Right lobe of liver (tissue), 6 donors: ENCODE data around the gene PPARA. TPM values are rescaled to one million over a fixed set of nuclear protein-coding genes. Genes with fewer than 3 reads are reported as not detected.

Experiments
- ATAC-seq, 4 donors: fragments of 200-7000 bp; cut with Tn5 transposase; one replicate each; pipeline ENCODE4 v1.9.1; 2020; ENCODE audit warnings: mild to moderate bottlenecking in 4 of 4, moderate library complexity in 4 of 4
- DNase-seq, 3 donors: peaks; one replicate each; pipeline ENCODE4 v3.0.0-alpha.2; 2020
- H3K27ac ChIP-seq, 3 donors: fragments of 200-600 bp; one replicate each; pipeline ENCODE4 v1.8.0; 2022
- H3K27me3 ChIP-seq, 2 donors: fragments of 200-600 bp; one replicate each; pipeline ENCODE4 v1.8.0; 2022
- H3K36me3 ChIP-seq, 4 donors: fragments of 200-600 bp; sonication (generic) in 1 of 4; one replicate each; pipeline versions ENCODE4 v1.5.1 to v1.8.0; 2017 to 2022; ENCODE audit warnings: control low read depth in 1 of 4
- H3K4me1 ChIP-seq, 4 donors: fragments of 200-600 bp; sonication (generic) in 1 of 4; one replicate each; pipeline versions ENCODE4 v1.5.1 to v1.8.0; 2017 to 2022; ENCODE audit warnings: control low read depth in 1 of 4
- H3K4me3 ChIP-seq, 3 donors: fragments of 200-600 bp; one replicate each; pipeline ENCODE4 v1.8.0; 2022
- H3K9me3 ChIP-seq, 4 donors: fragments of 200-600 bp; sonication (generic) in 1 of 4; one replicate each; pipeline versions ENCODE4 v1.5.1 to v1.8.0; 2017 to 2022; ENCODE audit warnings: control low read depth in 1 of 4
- CTCF ChIP-seq, 4 donors: fragments of 200-600 bp in 3 of 4; fragments of 450-650 bp in 1 of 4; IDR thresholded peaks; one replicate each; pipeline versions ENCODE4 v1.5.1 to v1.8.0; 2016 to 2022; ENCODE audit warnings: antibody characterized with exemption in 4 of 4, mild to moderate bottlenecking in 2 of 4
- POLR2A ChIP-seq: fragments of 450-650 bp; IDR thresholded peaks from one replicate; pipeline ENCODE4 v1.6.1; 2017; ENCODE audit warnings: antibody characterized with exemption, mild to moderate bottlenecking
- WGBS: methylation state at CpG from one replicate; pipeline ENCODE4 v1.1.6; 2018; ENCODE audit warnings: low coverage, low lambda C conversion rate; ENCODE audit not compliant: insufficient coverage; ENCODE audit errors: missing lambda C conversion rate; 5-methylcytosine and 5-hydroxymethylcytosine counted together
- intact Hi-C, 2 donors: fragments of 100-400 bp; cut with DNase I; formaldehyde crosslinking; loops; one replicate each; pipeline versions ENCODE4 v1.11.2 to v1.14.1; 2022
- total RNA-seq, 6 experiments: library from RNA; depleted of rRNA in 2 of 6; stranded (reverse); fragments of >200 nt in 2 of 6; fragmentation: NEBNext Ultra II Directional in 3 of 6; extraction: Animal tissue kit (Norgen Biotek cat#: 25700) in 3 of 6; gene quantifications; one replicate each; pipeline versions ENCODE4 v1.1.0 to v1.2.4, GENCODE V29; 2016 to 2023
- donor health status: DM: no; HTN: yes; CAD: no.
- donor health status: DM: no; HTN: no; CAD: no.
- donor health status: DM: no; HTN: no; CAD: no.
- donor health status: DM: no; HTN: yes; CAD: no.
- donor health status: DM: no; HTN: yes; CAD: no.

The PPARA gene
- total RNA-seq, 6 experiments from 2014 or later, result 64.4 to 152 (median 95.1) TPM

GRCh38 chr22:46187862-46188261 lies 37.5 kb downstream of the PPARA start:
- ATAC-seq (peak in 1 of 4 donors; percentile 26), DNase-seq (no peak)
- intact Hi-C loops, result no loop called here
- TF ChIP-seq POLR2A (no peak), CTCF (IDR thresholded peaks at IDR 0.05) (no peak)
- 100% methylated on average over 1 of the region's 3 CpGs for WGBS
- Histone ChIP-seq H3K4me3 (no peak overlapping the region), H3K4me1 (peaks cover 0 to 28% (median 5%) of the 10 kb centered on the region in 4 donors), H3K36me3 (peaks cover 3 to 78% (median 17%) of the 10 kb centered on the region in 4 donors), H3K9me3 (no peaks in the 10 kb centered on the region), H3K27ac (no peak overlapping the region), H3K27me3 (no peaks in the 10 kb centered on the region)

GRCh38 chr22:46192210-46192993 lies 42.1 kb downstream of the PPARA start:
- intact Hi-C loops, result no loop called here
- Histone ChIP-seq H3K27ac (no peak overlapping the region), H3K4me1 (peaks cover 0 to 61% (median 22%) of the 10 kb centered on the region in 4 donors), H3K27me3 (no peaks in the 10 kb centered on the region), H3K36me3 (peaks cover 0 to 38% (median 1%) of the 10 kb centered on the region in 4 donors), H3K4me3 (no peak overlapping the region), H3K9me3 (no peaks in the 10 kb centered on the region)
- WGBS, result 81% methylated on average over 5 of the region's 5 CpGs
- TF ChIP-seq POLR2A, result no peak
- TF ChIP-seq CTCF (IDR thresholded peaks at IDR 0.05), result no peak
- DNase-seq, result no peak
- no peak for ATAC-seq

GRCh38 chr22:46193898-46194310 lies 43.6 kb downstream of the PPARA start:
- peaks cover 0 to 35% (median 2%) of the 10 kb centered on the region in 4 donors for H3K36me3 ChIP-seq
- DNase-seq, result peak; percentile 62 to 67 (median 64)
- H3K9me3 ChIP-seq, result no peaks in the 10 kb centered on the region
- TF ChIP-seq POLR2A (no peak), CTCF (IDR thresholded peaks at IDR 0.05) (no peak)
- intact Hi-C loops, result no loop called here
- WGBS, result 8% methylated on average over 3 of the region's 8 CpGs
- H3K27ac ChIP-seq, result peak overlapping the region in 1 of 3 donors; percentile 6
- H3K27me3 ChIP-seq, result no peaks in the 10 kb centered on the region
- ATAC-seq, result peak; percentile 44 to 59 (median 53)
- H3K4me3 ChIP-seq, result no peak overlapping the region
- H3K4me1 ChIP-seq, result peaks cover 0 to 59% (median 22%) of the 10 kb centered on the region in 4 donors

- Histone ChIP-seq H3K27me3 (no peaks in the 10 kb centered on the region), H3K9me3 (no peaks in the 10 kb centered on the region), H3K4me3 (no peak overlapping the region), H3K27ac (peak overlapping the region; percentile 69 to 89 (median 73)), H3K4me1 (peaks cover 0 to 46% (median 21%) of the 10 kb centered on the region in 4 donors), H3K36me3 (peaks cover 0 to 43% (median 13%) of the 10 kb centered on the region in 4 donors)
- peak; percentile 78 to 85 (median 83) for ATAC-seq
- DNase-seq, result peak; percentile 79 to 81 (median 79)
- intact Hi-C loops, result no loop called here
- TF ChIP-seq CTCF (IDR thresholded peaks at IDR 0.05) (no peak), POLR2A (no peak)
- 37% methylated on average over 18 of the region's 18 CpGs for WGBS
Observed at GRCh38 chr22:46195487-46196165, 45.3 kb downstream of the PPARA start.
